HG03039 (cell line): Measurements from ENCODE around the gene SETD4.
"Not testable (repeated sequence)": the region's sequence is repeated elsewhere in the genome, so short reads cannot be mapped to it uniquely, and the experiment has no call there.

Source experiments
- ATAC-seq: cut with Tn5 transposase; IDR thresholded peaks from one replicate; pipeline ENCODE4 v1.9.1; 2021; ENCODE audit warnings: mild to moderate bottlenecking, moderate library complexity; ENCODE audit not compliant: unreplicated experiment

The SETD4 gene

DNA sequence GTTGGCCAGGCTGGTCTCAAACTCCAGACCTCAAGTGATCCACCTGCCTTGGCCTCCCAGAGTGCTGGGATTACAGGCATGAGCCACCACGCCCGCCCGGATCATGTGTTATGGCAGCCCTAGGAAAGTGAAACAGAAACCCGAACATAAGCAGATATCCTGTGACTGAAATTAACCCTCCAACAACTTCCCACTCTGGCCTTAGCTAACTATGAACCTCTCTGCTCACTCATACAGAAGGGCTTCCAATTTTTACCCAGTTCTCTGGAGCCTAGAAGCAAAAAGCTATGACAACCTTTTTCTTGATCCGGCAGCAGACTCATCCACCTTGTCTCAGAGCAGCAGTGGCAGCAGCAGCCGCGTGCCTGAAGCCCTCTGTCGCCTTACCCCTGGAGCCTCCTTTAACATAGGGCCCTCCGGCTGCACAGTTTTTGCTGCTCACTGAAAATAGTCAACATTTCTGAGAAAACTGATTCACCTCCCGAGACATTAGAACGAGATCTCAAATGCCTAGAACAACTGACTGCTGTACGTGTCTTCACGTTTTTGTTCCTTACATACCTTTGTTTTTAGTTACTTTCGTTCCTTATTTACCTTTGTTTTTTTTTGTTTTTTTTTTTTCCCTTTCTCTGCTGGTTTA lies 18.8 kb upstream of the SETD4 start:
- no peak for ATAC-seq

DNA sequence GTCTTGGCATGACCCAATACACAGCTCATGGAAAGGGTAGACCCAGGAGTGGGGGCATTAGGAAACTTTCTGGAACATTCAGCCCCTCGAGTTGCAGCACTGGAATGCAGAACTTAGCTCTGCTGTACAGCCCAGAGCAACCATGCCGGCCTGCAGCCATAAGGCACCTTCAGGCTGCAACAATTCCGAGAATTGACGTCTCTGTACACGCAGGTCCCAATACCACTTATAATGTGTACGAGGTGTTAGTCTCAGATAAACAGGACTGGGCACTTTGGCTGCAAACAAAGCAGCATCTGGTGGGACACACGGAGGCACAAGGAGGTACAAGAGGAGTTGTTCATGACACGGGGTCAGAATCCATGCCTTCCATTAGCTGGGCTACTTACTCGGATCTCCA lies 17.4 kb upstream of the SETD4 start:
- ATAC-seq, result no peak

DNA sequence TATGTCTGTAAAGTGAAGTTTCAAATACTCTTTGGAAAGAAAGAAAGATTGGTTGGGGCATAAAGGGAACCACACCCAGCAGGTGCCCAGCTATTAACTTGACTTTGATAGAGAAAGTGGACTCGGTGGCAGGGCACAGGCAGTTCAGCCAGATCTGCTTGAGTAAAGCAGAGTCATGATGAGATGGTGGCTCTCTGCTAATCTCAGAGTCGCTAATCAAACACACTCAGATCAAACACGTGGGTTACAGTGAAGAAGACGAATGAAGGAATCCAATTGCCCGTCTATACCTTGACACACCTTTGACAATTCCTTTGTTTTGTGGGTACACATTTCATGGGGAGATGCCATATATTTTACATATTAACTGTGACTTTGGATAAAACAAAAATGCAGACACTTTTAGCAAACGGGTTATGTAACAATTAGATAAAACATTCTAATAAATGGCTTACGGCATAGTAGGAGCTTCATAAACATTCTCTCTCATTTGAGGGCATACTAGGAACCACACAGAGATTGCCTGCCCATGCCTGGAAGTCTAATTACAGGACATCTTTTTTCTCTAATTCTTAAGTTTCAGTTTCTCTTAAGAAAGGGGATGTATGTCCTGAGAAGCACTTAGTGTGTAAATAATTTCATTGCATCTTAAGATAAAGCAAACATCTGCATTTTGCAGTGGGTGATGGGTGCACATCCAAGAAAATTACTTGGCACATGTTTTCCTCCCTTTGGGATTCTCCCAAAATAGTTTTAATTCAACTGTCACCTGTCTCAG lies 16.7 kb upstream of the SETD4 start:
- ATAC-seq, result no peak

- no peak for ATAC-seq
Observed at GRCh38 chr21:36075953-36076352, 15.6 kb upstream of the SETD4 start.

DNA sequence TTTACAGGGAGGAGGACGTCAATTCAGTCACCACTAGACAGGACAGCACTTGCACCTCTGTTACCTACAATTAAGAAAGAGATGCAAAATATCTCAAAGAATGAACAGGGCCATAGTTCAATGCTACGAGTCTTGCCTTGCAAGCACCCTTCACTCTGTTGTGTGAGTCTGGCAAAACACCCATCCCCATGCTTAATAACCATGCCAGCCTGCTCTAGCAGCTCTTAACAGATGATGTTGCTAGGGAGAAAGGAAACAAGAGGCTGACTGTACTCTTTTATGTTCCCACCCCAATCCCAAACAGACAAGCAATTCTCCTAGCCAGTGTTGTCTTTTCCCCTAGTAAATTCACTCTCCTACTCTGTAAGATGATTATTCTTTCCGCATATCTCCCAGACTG lies 14.8 kb upstream of the SETD4 start:
- no peak for ATAC-seq

DNA sequence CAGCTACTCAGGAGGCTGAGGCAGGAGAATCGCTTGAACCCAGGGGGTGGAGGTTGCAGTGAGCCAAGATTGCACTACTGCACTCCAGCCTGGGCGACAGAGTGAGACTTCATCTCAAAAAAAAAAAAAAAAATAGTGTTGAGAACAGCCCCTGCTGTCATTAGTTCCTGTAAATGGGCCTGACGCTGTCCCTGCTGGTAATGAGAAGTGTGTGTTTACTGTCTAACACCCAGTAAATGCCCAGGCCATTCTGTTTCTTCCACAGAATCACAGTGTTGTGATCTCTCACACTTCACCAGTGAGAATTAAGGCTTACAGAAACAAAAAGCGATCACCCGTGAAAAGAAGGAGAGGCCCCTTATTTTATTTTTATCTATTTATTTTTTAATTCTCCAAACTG lies 13.6 kb upstream of the SETD4 start:
- not testable (repeated sequence) for ATAC-seq

DNA sequence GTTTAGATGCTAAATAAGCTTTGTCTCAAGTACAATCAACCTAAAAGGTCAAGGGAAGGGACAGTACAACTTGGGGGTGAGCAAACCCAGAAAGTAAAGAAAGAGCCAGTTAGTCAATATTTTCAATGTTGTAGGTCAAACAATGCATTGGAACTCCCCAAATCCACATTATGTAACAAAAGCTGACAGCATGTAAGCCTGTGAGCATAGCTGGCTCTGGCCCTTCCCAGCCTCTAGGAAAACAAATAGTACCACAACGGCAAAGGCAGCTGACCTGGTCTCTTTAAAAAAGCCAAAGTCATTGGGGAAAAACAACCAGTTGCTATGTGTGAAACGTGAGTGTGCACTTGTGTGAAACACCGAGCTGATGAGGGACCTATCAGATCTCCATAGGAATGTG lies 12.9 kb upstream of the SETD4 start:
- ATAC-seq, result no peak

DNA sequence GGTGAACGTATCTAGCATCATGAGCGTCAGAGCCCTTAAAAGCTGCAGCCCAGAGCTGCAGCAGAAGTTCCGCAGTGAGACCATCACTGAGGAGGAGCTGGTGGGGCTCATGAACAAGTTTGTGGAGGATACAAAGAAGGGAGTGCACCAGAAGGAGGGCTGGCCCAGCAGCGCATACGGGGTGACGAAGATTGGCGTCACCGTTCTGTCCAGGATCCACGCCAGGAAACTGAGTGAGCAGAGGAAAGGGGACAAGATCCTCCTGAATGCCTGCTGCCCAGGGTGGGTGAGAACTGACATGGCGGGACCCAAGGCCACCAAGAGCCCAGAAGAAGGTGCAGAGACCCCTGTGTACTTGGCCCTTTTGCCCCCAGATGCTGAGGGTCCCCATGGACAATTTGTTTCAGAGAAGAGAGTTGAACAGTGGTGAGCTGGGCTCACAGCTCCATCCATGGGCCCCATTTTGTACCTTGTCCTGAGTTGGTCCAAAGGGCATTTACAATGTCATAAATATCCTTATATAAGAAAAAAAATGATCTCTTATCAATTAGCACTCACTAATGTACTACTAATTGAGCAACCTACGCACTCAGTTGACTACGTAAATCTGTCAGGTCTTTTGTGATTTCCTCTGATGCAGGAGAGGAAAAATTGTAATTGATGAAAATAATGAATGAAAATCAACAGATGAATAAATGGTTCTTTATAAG lies 12.3 kb upstream of the SETD4 start:
- ATAC-seq, result no peak

DNA sequence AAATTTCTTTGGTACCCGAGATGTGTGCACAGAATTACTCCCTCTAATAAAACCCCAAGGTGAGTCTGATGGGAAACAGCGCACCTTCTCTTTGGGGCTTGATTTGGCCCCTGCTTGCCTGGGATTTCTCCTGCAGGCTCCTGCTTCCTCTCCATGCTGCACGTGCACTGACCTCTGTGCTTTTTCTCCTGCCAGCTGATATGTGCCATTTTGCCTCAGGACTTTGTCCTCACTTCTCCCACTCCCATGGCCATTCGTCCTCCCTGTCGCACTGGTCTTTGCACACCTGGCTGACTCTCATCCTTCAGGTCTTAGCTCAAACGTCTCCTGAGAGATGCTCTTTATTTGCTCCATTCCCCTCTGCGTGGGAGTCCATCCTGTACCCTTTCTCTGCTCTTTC lies 10.7 kb upstream of the SETD4 start:
- ATAC-seq, result no peak

DNA sequence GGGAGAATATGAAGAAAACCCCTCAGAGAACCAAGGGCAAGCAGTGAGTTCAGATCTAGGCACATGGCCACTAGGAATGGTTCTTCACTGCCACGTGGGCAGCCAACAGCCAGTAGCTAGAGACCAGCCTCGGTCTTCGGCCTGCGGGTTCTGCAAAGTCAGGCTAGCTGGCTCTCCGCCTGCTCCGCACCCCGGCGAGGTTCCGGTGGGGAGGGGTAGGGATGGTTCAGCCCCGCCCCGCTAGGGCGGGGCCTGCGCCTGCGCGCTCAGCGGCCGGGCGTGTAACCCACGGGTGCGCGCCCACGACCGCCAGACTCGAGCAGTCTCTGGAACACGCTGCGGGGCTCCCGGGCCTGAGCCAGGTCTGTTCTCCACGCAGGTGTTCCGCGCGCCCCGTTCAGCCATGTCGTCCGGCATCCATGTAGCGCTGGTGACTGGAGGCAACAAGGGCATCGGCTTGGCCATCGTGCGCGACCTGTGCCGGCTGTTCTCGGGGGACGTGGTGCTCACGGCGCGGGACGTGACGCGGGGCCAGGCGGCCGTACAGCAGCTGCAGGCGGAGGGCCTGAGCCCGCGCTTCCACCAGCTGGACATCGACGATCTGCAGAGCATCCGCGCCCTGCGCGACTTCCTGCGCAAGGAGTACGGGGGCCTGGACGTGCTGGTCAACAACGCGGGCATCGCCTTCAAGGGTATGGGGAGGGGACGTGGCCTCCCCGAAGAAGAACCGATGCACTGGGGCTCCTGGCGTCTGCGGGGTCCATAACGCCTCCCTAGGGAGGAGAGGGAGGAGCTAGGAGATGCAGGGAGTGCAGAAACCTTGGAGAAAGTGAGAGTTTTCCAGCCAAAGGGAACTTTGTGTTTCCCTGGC lies 9.6 kb upstream of the SETD4 start, which contains the start of gene CBR1:
Gene CBR1, plus strand, starts transcription at position 312 of the 871 bp plus-strand sequence. Its CDS starts 92 bp downstream, at position 404.
- ATAC-seq, result peak; percentile 86

- no peak for ATAC-seq
Observed at GRCh38 chr21:36068748-36069398, 8.5 kb upstream of the SETD4 start.

GRCh38 chr21:36065497-36066036 lies 5.2 kb upstream of the SETD4 start:
- no peak for ATAC-seq

- ATAC-seq, result no peak
Observed at GRCh38 chr21:36064085-36064460, 3.7 kb upstream of the SETD4 start.

GRCh38 chr21:36063375-36064084 lies 3.2 kb upstream of the SETD4 start:
- ATAC-seq, result no peak

DNA sequence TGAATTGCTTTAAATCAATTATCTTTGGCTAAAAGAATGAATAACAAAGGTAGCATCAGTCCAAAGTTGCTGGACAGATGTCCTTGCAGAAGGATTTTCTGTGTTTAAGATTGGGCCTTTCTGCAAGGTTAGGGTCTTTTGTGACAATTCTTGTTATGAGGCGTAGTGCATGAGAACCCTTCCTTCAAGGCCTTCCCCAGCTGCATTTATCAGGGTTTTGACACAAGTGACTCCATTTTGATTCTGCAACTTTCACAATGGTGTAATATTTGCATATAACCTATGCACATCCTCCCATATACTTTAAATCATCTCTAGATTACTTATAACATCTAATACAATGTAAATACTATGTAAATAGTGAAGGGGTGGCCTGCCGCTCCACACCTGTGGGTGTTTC lies 1.1 kb upstream of the SETD4 start:
- no peak for ATAC-seq

DNA sequence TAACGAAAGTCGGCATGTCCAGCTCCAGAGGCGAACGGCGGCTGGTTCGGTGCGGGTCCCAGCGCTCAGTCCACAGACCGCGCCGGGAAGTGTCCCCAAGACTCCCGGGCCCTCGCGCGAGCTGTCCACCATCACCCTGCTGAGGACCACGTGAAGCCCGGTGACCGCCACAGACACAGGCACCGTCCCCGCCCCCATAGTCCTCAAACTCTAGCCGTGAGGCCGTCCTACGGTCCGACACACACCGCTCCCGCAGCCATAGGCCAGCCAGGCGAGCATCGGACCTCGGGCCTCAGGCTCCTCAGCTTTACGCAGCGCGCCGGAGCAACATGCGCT lies 535 bp downstream of the SETD4 start:
- ATAC-seq, result peak; percentile 39

- no peak for ATAC-seq
Observed at GRCh38 chr21:36055551-36055950, 4.8 kb downstream of the SETD4 start.

DNA sequence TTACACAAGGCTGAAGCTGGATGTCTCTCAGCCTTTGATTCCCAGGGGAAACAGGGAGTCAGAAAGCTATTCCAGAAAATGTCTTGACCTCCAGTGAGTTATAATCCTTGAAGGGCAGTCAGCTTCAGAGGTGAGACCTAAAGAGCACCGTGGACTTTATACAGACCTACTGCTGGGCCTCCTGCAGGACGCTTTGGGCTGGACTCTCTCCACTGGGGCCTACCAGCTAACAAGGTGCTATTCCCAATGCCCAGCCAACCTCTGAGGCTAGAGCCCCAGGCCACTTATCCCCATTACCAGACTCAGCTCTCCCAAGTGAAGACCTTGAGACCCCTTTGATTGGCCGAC lies 6.6 kb downstream of the SETD4 start:
- ATAC-seq, result no peak

GRCh38 chr21:36052860-36053714 lies 7.2 kb downstream of the SETD4 start:
- ATAC-seq, result no peak
